Activated CD8-positive, alpha-beta memory T cell treated with anti-CD3 and anti-CD28 coated beads, Interleukin-2, amount 50 U/mL, for 1 hour (primary cell): ENCODE measurements around the gene HSF5.

Experiments
- DNase-seq: peaks from one replicate; pipeline ENCODE4 v3.0.0-alpha.2; 2020; ENCODE audit errors: extremely low read depth

The HSF5 gene

DNA sequence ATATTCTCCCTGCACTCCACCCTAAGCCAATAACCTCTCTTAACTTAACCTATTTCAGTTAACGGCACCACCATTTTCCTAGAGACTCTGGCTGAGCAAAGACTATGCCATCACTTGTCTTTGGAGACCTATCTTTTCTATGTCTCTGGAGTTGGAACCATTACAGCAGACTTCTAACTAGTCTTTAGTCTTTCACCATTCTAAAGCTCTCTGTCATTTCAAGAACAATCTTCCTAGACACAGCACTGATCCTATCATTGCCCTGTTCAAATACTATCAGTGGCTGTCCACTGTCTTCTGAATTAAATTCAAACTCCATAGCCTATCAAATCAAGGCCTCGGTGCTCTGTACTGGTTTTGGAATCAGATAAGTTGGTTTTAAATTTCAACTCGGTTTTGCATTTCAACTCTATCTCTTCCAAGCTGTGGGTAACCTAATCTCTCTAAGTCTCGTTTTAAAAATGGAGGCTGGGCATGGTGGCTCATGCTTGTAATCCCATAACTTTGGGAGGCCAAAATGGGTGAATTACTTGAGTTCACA, 102.8 kb downstream of the HSF5 start:
- DNase-seq = no peak

DNA sequence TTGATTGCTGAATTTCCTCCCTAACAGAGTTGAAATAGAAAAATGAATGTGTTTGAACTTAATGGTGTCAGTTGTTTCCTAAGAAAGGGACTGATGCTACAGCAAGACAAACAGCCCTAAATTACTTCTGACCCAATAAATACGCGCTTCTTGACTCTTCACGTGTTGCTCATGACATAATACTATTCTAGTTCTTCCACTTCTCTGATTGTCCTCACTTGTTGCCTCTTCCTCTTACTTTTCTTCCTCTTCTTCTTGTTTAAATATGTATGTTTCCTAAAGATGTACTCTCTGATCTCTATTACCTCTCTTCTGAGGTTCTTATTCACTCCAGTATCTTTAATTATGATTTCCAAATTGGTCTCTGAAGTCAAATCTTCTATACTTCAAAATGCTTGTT, 103.3 kb downstream of the HSF5 start:
- no peak for DNase-seq

DNA sequence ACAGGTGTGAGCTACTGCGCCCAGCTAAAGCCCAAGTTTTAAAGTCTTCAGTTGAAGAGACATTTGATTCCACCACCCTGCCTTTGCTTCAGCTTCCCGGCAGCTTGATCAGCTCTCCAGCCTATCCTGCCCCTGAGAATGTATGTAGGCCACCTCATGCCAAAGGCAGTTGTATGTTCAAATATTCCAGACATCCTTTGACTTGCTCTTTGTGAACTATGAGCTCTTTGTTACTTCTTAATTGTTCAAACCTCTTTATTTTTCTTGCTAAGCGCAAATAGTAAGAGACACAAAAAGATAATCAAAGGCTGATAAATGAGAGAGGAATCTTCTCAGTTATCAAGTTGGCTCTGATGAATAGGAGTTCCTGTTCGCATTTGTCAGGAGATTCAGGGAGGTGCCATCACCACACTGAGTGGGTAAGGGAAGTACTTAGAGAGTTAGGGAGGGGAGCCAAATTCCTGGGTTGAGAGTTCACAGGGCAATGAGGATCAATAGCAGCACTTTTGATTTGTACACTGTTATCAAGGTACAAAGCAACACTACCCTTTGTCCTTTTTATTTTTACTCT, 104.2 kb downstream of the HSF5 start:
- DNase-seq = no peak

DNA sequence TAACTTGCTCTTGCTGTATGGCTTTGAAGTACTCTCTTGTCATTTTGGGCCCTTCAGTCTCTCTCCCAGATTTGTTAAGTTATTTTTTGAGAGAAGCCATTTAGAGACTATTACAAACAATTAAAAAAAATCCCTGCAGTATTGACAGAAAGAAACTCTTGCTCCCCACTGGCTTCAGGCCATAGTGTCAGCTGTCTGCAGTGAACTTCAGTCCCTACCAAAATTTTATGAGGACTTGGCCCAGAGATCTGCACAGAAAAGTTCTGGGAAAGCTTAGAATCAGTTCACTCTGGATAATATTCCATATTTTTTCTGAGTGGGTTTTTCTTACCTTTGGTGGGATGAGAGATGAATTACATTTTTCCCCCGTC, 105.4 kb downstream of the HSF5 start:
- no peak for DNase-seq

DNA sequence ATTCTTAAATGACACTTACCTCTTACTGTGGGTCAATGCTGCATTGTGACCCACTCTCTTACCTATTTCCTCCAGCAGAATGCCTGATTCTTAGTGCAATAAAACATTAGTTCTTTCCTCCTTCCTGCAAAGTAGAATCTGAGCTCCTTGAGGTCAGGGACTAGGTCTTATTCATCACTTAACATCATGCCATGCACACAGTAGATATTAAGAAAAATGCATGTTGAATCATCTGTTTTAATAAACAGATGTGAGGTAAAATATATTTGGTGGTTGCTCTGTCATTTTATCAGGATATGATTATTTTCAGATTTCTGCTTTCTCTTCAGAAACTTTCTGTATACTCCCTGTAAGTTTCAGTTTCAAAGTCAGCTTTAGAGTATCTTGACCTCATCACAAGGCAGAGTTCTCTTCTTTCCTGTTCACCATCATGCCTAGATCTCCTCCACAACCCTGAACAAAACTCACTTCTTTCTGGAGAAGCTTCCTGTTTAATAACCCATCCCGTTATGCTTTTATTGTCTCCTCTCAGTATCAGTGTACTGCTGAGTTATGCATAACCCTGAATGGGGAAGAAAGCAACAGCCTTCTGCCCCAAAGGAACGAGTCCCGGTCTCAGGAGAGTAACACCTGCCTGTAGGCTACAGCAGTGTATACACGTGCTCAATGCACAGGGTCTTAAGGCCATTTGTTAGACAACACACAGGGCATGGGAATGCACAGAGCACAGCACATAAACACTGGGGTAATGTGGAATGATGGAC, 105.9 kb downstream of the HSF5 start:
- DNase-seq = no peak

DNA sequence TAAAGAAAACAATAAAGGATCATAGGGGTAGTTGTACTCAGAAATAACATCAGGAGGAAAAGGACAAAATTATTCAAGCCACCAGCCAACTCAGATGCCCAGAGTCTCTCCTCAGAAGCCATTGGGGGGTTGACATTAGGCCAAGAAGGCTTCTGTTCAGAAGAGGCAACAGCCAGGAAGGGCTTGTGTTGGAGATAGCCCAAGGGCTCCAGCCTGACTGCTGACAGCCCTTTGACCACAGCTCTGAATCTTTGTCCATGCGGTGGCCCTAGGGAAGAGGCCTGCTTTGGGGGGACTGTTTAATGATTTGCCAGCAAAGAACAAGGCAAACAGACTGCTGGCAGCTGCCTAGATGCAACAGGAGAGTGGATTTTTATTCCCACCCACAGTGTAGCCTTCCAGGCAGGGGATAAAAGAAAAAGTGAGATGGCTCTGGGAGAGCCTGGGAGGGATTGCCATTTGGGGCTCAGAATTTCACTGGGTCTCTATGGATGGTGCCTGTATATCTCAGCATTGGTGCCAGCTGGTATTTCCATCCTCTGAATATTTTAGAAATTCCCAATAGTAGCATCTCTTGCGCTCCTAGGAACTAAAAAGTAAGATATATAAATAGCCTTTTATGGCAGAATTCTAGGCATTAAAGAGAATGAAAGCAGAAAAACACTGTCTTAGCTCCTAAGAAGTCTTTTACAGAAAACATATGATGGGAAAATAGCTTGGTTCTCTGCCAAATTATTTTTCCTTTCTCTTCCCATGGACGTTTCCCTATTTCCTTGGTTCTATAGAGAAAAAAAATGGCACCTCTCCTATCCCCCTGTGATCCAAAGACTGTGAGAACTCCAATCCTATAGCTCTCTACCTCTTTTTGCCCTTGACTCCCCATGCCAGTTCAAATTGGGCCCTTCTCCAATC, 106.8 kb downstream of the HSF5 start:
- no peak for DNase-seq

DNA sequence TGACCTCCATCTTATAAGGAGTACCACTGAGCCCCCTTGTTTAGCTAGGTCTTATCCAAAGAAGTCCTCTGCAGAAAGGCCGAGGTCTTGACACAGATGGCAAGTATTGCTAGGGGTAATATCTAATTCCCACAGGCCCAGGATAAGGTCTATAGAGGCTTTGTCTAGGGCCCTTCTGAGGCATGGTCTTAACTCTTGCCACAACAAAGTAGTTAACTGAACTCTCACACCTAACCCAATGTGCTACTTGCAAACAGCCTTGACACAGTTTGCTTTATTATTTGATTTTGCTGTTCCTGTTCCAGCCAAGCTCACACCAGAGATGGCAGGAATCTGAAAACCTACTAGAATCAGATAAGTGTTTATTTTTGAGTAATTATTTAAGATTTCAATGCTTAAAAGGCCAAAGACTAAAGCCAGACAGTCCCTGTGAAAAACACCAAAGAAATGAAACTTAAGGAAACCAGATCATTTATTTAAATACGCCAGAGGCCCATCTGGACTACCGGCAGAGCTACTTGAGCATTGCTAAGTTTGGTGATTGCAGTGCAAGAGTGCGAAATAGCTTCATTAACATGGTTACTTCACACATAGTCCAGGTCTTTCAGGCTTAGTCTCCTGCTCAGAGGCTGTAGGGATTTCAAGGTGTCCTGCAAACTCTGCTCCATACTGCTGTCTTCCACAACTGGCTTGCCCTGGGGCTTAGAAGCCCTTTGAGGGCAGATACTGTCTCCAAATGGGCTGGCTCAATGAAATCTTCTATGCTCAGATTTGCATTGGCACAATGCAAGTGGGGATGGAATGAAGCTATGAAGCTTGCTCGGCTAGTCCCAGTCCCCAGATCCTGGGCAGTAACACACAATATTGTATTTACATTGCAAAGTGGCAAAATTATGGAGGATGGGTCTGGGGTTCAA, 107.7 kb downstream of the HSF5 start:
- DNase-seq = no peak

DNA sequence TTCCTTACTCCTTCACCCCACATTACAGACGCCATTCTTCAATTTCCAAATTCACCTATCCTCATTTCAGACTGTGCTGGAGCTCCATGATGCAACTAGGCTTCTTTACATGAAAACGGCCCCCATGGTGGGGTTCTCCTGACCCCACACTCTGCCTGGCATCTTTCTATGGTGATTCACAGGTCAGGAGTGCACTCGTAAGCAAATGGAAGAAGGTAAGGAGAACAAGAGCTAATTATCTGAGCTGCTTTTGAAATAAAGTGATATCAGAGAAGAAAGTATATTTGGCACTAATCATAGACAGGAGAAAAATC, 108.7 kb downstream of the HSF5 start:
- DNase-seq = no peak

DNA sequence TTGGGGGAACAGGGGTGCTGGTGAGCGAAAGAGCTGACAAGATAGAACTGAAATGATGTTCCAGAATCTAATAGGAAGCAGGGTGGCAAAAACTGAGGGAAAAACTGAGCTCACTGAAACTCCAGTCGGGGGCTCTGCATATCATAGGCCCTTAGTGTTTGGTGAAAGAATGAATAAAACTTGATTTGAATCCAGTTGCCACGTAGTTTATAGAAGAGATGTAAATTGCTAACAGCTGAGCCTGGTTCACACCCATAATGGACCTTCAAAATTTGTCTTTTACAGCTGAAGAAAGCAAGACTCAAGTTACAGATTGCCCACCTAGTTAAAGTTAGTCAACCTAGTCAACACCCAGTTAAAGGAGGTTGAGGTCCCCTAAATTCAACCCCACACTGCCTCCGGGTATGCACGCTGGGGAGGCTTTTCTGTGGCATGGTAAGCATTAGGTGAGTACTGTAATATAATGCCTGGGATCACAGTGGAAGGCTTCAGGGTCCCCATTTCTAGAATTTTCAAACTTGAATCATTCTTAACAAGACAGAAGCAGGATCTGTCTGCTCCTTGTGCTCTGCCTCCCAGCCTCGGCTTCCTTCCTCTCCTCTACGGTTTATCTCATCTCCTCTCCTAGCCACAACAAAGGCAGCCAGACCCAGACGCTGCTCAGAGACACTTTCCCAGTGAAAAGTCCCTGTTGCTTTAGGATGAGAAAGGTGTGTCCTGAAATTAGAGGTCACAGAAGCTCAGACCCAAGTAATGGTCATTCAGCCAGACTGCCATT, 109.3 kb downstream of the HSF5 start:
- DNase-seq = no peak

DNA sequence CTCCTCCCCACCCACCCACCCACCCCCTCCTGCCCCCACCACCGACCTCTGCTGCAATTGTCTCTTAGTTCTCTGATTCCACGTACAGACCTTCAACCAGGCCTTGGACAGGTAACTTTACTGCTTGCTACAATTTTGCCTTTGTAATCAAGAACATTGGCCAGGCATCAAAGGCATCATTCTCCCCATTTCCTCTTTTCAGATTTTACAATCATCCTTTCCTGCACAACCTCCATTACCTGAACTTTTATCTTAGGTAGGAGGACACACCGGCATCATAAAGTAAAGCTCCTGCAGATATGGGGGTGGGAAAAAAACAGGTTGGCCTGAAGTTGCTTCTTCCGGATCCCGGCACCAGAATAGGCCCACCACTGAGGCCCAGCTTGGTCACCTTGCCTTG, 110.5 kb downstream of the HSF5 start:
- no peak for DNase-seq

DNA sequence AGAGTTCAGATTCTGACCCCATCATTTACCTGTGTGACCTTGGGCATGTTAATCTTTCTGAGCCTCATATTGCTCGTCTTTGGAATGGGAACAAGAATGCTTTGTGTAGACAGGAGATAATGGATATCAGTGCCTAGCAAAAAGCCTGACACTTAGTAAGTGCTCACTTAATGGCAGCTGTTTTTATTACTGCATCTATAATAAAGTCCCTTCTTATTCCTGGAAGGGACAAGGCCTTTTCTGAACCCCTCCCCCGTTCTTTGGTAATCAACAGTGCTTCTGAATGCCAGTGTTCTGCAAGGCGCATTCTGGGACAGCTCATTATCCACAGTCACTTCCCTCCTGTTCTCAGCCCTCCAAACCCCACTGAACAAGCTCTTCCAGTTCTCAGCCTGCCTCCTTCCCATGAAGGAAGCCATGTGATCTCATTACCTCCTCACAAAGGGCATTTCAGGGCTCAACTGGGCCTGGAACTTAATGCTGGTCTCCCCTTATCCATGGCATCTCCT, 111.1 kb downstream of the HSF5 start:
- DNase-seq = no peak

DNA sequence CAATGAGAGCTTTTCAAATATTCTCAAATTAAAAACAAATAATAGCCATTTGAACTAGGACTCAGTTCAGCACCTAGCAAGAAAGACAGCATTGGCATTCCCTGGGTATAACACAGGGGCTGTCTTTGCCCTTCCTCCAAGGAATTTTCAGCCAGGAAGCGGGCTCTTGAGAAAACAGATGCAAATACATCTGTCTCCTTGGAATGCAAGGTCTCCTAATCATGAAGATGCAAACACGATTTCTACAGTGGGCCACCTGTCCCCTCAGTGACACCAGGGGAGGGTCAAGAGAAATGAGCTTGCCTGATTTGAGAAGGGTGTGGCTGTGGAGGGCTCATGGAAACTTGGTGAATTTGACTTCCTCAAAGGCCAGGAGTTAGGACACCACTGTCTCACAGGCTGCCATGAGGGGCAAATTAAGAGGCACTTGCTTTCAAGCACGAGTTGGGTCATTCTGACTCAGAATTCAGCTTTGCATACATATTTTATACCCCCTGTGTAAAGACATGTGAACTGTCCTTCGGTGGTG, 111.7 kb downstream of the HSF5 start:
- DNase-seq = no peak

DNA sequence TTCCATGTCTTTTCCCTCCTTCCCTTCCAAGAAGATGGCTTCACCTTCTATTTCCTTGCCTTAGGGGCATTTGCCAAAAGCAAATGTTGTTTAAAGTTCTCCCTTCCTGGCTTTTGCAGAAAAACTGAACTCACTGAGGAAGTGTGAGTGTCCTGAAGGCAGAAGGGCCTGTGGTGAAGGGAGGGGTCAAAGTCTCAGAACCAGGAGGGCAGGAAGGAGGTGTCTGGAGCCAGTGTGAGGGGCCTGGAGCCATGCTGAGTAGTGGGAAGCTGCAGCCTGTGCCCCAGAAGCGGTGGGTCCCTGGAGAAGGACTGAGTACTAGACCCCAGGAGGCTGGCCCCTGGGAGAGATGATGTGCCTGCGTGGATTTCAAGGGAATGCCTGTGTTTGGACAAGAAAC, 112.4 kb downstream of the HSF5 start:
- no peak for DNase-seq

DNA sequence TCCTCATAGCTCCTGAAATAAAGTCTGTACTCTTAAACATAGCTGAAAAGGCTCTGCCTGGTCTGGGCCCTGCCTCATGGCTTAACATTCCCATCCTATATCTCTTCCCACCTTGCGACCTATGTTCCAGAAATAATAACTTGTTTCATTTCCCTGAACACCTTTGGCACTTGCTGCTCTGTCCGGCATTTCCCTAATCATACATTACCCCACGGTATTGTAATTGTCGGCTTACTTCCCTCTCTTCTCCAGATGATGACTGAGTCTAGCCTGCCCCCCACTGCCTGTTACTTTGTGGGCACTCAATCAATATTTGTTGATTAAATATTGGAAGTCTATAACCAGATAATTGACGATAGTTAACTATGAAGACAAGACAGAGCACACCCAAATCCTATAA, 113.0 kb downstream of the HSF5 start:
- no peak for DNase-seq

DNA sequence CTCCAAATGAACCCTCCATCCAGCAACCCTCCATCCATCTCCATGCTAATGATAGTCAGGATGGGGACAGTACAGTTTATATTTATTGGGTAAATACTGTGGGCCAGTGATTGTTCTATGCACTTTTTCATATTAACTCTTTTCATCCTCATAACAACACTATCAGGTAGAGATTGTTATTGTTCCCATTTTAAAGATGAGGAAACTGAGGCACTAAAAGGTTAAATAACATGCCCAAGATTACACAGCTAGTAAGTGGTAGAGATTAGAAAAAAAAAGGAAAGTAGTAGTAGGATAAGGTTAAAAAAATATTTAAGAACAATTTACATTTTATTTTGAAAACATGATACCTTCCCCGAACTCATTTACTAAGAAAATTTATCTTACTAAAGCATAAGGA, 114.3 kb downstream of the HSF5 start:
- no peak for DNase-seq

DNA sequence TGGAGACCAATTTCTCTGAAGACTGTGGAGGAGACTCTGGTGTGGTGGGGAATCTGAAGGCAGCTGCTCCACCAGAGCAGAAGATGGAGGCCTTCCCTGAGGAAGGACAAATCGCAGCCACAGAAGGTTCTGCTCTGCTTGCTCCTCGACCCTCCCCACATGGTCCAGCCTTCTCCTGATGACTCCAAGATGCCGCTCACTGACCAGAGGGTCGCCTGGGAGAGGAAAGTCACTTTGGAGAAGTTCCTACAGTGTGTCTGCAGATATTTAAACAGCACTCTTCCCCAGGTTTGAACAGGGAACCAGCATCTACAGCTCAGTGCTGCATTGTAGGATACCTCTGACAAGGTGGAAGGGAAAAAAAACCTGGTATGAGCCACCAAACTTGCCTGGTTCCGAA, 115.2 kb downstream of the HSF5 start:
- DNase-seq = no peak

DNA sequence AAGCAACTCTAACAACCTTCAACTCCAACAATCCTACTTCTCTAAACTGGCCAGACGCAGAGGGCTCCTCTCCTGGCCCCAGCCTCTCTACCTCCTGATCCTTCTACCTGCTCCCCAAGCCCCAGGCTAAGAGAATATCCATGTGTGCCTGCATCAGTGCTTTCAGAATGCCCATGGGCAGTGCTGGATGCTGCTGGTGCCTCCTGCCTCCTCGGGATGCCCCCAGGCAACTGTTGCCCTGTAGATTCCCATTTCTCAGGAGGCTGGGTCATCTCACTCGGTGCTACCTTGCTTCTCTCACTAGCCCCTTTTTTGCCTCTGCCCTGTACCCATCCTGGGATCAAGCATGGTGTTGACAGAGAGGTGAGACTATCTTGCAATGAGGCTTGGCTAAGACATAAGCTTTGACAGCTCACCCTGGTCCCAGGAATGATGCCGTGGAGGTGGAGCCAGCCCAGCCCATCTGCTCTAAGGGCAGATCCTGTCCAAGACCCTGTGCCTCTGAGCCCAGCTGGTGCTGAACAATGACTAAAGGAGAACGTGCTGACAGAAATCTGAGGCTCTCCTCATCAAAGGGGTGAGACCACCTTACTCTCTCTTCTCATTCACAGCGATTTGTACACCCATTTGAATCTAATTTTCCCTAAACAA, 116.8 kb downstream of the HSF5 start:
- no peak for DNase-seq

DNA sequence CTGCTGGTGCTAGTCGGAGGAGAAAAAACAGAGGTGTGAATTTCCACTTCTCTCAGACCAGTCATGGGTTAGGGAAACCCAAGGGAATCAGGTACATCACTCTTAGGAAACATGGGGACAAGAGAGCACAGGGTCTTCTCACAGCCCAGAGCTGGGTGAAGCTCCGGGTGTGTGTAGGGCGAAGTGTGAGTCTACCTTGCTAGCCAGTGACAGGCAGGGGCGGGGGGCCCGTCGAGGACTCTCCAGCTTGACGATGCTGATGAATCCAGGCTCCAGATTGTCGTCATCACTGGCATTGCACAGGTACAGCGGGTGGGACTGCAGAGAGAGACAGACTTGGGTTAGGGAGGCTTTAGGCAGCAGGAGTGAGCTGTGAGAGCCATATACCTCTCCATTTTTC, 117.5 kb downstream of the HSF5 start:
- DNase-seq = no peak

DNA sequence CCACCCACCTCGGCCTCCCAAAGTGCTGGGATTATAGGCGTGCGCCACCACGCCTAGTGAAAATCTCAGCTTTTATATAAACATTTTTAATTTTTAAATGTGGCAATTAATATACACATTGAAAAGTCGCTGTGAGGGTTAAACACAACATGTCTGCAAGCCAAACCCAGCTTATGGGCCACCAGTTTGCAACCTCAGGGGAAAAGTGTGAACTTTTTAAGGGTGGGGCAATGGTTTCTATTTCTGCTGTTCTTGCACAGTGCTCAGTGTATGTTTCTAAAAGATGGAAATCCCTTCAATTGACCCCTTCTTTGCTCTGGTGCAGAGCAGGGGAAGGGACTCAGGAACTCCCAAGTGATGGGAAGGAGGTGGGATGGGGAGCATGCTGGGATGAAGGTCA, 117.9 kb downstream of the HSF5 start:
- no peak for DNase-seq
